Iris pigment epithelial cell (primary cell): ENCODE results near the gene PSMB8.

ENCODE experiments used
- DNase-seq: peaks from one replicate; pipeline ENCODE4 v3.0.0-alpha.2; 2011; ENCODE audit warnings: low read depth

PSMB8 gene

DNA sequence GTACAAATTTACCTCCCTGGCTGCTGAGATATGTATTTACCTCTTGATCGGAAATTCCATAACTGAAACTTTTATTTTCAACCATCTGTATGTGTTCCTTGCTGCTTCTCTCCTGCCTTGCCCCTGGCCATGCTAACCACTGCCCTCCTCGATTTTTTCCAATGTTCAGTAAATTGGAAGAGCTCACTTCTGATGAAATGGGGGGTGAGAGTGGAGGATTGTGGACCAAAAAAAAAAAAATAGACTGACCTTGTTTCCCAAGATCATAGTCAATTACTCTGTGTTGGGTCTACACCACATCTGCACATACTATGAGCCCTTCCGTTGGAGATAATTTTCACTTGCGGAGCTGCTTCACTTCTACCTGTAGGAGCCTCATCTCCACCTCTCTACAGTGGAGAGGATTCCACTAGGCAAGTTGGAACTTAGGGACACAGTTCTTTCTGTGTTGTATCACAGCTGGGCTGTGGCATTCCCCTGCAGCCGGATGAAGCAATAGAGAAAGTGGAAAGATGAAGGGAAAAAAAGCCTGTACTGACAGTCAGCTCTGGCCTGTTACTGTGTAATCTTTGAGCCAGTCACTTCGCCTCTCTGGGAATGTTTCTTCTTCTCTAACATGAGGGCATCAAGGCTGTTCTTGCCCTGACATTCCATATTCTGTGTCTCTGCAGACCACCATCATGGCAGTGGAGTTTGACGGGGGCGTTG is 11.8 kb upstream of the PSMB8 start:
- DNase-seq, result no peak

DNA sequence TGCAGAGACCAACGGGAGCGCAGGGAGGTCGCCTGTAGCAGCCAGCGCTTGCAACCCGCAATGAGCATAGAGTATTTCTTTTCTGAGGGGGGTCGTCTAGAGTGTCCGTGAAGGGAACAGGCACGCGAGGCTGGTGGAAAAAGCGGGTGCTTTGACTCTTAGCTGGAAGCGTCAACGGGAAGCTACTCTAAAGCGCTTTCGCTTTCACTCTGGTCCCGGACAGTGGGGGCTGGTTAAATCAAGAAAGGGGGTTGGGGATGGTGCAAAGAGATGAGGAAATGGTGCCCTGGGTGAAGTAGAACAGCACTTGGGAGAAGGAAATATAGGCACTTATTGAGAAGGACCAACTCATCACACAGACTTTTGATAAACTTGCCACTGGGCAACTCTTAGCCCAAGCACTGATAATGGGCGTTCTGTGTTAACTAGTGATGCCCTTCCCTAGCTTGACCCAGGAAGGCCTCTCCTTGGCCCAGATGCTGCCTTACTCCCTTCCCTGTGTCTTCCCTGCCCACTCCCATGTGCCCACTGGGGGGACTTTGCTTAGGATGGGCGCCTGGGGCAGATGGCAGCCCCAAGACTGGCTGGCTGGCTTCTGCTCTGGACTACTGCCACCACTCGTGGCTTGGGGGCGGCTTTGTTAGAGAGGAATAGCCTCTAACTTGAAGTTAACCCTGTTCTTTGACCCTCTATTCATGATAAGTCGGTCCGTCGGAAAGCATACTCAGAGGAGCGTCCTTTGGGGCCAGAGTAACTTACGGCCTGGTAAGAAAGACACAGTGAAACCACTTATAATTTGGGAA is 10.7 kb upstream of the PSMB8 start:
- DNase-seq, result peak; percentile 58

DNA sequence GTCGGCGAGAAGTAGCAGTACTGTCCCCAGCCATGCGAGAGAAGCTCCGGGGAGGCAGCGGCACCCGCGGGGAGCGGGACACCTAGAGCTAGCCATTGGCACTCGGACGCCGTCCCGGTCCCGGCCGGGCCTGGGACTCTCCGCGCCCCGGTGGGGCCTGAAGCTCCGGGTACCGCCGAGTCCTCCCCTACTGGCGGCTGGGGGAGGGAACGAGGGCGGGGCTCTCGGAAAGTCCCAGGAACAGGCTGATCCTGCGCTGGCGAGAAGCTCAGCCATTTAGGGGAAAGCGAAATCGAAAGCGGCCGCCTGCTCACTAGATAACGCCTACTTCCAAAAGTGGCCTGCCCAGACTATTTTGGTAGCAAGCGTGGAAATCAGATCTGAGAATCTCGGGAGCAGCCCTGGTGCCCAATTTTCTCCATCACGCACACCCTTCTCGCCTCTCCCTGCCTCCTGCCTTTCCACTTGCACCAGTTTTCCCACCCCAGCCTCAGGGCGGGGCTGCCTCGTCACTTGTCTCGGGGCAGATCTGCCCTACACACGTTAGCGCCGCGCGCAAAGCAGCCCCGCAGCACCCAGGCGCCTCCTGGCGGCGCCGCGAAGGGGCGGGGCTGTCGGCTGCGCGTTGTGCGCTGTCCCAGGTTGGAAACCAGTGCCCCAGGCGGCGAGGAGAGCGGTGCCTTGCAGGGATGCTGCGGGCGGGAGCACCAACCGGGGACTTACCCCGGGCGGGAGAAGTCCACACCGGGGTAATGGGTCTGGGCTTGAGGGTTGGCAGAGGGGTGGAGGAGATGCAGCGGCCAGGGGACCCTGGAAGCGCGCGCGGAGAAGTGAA is 9.9 kb upstream of the PSMB8 start, which contains the start of the genes PSMB9 and TAP1:
Gene PSMB9, plus strand, starts transcription at position 652 of the 835 bp plus-strand sequence. Its CDS starts 38 bp downstream, at position 690.
Gene TAP1, minus strand, starts transcription at position 164 of the 835 bp plus-strand sequence. Its CDS starts 68 bp downstream, at position 96.
- DNase-seq, result peak; percentile 95

DNA sequence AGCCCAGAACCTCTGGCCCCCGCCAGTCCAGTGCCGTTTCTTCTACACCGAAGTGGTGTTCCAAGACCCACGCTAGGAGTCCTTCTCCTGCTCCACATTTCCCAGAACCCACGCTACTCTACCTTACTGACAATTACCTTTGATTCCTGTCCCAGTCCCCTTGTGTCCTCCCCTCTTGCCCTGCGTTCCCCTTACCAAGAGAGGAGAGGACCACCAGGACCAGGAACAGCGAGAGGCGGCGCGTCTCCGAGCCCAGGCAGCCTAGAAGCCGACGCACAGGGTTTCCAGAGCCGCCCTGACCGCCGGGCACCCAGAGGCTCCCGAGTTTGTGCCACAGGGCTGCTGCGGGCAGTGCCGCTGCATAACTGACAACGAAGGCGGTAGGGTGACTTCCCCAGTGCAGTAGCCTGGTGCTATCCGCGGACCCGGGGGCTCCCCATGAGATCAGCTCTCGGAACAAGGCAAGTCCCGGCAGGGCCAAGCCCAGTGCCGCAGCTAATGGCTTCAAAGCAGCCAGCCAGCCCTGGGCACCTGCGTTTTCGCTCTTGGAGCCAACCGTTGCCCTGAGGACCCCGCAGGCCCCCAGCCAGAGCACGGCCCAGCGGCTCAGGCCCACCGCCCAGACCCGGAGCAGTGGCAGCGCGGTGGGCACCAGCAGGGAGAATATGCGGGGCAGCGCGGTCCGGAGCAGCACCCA is 9.1 kb upstream of the PSMB8 start:
- peak; percentile 49 for DNase-seq

DNA sequence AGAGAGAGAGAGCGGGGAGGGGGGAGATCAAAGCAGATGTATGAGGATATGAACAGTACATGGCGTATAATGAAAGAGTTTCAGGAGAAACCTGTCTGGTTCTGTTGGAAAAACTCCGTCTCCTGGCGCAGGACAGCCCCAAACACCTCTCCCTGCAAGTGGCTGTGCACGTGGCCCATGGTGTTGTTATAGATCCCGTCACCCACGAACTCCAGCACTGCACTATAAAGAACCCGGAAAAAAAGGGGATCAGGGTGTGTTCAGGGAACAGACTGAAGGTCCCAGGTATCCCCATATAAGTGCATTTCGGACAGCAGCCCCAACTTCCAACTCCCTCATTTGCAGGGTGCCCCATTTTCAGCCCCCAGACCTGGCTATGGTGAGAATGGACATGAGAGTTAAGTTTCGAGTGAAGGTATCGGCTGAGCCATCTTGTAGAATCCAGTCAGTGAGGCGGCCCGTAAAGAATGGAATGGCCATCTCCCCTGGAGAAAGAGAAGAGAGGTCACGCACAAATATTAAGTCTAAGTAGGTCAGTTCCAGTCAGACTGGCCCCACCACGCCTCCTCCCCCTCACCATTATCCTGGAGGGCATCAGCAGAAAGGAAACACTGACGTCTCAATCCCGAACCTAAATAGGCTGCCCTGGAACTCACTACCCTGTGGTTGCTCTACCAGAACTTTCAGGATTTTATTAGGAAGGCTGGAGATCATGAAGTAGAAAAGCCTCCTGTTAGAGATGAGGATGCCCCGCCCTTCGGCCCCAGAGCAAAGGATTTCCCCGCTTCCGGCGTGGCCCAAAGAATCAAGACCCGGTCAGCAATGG is 8.4 kb upstream of the PSMB8 start:
- peak; percentile 7 for DNase-seq

DNA sequence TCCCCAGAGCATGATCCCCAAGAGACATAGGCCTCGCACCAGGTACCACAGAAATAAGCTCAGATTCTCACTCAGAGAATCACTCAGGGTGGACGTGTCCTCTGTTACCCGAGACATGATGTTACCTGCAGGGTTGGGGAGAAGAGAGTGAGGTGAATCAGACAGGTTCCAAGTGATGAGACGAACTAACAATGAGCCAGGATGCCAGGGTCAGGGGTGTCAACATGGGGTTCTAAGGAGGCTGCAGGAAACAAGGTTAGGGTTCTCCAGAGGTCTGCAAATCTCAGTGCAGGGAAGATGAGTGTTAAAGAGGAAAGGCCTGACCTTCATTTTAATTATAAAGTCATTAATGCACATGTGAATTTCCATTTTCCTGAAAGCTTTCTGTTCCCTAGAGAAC is 7.2 kb upstream of the PSMB8 start:
- DNase-seq, result no peak

DNA sequence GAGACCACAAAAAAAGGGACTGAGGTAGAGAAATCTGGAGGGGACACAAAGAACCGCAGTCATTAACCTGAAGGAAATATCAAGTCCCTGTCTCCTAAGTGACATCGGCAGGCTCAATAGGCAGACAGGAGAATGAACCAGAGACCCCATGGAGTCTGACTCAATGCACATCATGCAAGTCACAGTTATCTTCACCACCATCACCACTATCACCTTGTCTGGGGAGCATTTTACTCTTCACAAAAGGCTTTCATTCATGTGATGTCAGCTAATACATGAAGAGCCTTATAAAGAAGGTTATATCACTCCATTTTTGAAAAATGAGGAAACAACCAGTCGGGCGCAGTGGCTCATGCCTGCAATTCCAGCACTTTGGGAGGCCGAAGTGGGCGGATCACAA is 5.3 kb upstream of the PSMB8 start:
- DNase-seq, result no peak

DNA sequence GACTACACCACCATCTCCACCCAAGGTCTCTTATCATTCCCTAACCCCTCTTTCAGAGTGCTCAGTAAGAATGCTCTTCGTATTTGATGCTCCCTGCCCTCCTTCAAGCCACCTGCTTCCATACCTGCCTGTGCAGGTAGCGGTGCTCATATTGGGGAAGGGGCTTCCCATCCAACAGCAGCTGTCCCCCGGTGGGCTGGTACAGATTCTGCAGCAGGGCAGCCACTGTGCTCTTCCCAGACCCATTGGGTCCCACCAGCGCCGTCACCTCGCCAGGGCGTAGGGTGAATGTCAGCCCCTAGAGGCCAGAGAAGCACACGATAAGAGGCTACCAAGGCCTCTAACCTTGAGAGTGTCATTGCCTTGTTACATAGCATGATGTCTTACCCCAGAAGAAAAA is 3.9 kb upstream of the PSMB8 start:
- no peak for DNase-seq

DNA sequence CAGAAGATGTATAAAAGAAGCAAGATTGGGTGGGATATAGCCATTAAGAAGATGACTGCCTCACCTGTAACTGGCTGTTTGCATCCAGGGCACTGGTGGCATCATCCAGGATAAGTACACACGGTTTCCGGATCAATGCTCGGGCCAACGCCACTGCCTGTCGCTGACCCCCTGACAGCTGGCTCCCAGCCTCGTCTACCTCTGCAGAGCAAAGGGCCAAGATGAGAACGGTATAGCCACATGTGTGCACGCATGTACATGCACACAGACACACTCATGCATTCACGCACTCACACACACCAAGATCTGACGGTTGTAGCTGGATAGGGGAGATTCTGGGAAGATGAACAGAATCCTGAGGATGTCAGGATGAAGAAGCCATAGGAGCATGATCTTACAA is 3.2 kb upstream of the PSMB8 start:
- DNase-seq, result no peak

DNA sequence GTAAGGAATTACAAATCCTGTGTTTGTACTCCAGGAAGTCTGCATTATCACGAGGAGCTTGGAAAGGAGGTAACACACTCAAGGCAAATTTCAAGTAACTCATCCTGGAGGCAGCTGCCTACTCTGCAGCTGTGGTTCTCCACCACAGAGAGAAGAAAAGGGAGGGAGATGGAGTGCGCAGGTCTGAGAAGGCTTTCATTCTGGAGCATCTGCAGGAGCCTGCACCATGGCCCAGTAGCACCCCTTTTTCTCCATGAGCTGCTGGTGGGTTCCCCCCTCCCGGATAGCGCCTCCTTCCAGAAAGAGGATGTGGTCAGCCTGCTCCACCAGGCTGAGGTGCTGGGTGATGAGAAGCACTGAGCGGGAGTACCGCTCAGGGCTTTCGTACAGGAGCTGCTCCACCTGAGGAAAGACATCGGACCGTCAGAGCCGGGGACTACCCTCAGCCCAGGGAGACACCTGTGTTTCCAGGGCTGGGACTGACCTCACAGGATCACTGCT is 1.6 kb upstream of the PSMB8 start:
- DNase-seq, result no peak

DNA sequence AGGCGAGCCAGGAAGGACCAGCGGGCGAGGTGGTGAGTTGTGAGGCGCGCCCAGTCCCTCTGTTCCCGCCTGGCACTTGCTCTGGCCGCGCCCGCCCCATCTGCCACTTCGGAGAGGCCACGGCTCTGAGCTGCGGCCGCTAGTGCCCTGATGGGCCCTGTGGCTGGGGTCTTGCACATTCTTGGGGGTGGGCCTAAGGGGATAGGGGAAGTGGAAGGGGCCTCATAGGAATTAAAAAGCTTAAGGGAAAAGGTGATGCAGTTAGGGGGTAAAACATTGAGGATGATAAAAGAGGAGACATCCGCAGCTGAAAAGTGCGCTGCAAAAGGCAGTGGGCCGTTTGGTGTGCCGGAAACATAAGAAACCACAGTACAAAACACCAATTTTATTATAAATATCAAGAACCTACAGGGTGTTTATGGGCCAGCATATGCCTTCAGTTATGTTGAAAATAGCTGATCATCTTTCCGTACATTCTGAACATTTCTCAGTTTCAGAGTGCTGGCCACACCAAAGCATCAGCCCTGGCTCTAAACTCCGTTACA is 1.1 kb upstream of the PSMB8 start:
- no peak for DNase-seq

DNA sequence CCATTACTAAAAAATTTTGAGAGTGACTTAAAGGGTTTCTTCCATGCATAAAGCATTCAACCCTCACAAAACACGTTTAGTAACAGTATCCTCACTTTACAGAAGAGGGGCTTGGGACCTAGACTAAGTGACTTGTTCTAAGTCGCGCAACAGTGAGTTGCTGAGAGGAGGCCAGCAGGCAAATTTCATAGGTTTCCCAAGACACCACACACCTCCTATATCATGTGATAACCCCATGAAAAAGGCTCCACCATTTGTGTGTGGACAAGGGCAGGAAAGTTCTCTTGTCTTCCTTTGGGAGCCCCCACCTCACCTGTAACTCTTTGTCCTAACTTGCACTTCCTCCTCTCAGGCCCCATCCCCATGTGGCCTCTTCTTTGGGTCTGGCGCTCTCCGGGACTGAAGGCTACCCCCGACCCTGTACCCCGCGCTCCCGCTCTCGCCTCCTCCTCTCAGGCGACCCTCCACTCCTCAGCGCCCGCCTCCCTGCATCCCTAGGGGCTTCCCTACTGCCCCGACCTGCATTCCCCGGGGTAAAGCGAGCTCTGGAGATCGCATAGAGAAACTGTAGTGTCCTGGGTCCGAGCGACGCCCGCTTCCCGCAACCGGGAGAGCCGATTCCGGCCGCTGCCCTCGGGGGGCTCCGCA is 392 bp downstream of the PSMB8 start:
- peak; percentile 10 for DNase-seq

DNA sequence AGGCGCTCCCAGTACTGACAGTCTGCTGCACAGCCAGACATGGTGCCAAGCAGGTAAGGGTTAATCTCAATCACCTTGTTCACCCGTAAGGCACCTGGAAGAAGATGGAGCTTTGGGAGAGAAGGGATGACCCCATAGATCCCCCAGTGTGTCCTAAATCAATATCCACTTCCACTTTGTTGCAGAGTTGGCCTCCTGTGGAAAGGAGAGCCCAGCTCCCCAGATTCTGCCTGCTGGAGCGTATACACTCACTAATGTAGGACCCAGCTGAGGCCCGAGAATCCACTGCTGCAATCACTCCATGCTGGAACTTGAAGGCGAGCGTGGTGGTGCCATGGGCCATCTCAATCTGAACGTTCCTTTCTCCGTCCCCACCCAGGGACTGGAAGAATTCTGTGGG is 1.2 kb downstream of the PSMB8 start:
- DNase-seq, result no peak

DNA sequence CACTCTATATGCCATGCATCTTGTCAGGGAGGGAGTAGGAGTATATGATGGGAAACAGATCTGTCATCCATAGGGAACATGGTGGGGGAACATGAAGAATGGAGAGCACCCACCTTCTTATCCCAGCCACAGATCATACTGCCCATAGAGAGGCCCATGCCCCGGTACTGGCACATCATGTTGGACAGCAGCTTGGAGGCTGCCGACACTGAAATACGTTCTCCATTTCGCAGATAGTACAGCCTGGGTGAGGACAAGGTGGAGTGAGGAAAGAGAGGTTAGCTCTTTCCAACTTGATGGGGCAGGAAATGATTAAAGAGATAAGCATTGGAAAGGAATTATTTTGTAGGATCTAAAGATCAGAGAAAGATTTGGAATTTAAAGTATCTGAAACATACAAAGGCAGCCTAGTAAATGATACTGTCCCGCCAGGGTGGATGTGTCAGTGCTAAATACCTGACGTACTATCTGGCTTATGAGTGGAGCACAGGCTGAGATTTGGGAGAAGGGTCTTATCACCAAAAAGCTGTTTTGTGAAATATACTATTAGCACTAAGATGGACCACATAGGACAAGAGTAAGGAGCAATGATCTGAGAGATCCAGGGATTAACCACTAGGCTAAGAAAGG is 1.7 kb downstream of the PSMB8 start:
- no peak for DNase-seq

DNA sequence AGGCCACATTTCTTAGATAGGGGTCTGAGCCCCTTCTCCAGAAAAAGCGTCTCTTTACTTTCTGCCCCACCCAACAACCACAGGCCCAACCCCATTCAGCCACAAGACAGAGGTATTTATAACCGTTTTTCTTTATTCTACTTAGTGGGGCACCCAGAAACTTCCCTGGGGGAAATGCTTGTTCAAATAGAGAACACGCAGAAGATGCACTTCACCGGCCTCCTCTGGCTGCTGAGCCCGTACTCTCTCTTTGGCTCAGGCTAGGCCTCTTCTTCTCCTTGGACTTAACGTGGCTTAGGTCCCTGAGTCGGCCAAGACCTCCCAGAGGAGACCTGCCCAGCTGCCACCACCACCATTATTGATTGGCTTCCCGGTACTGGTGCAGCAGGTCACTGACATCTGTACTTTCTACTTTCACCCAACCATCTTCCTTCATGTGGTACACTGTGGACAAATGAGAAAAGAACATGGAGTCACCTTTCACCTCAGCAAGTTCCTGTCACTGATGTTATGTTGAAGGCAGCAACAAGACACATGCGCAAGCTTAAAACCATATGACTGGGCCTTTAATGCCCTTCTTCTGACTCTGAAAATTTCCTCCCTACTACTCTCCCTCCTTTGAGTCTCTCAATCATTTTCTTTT is 3.1 kb downstream of the PSMB8 start:
- DNase-seq, result no peak

DNA sequence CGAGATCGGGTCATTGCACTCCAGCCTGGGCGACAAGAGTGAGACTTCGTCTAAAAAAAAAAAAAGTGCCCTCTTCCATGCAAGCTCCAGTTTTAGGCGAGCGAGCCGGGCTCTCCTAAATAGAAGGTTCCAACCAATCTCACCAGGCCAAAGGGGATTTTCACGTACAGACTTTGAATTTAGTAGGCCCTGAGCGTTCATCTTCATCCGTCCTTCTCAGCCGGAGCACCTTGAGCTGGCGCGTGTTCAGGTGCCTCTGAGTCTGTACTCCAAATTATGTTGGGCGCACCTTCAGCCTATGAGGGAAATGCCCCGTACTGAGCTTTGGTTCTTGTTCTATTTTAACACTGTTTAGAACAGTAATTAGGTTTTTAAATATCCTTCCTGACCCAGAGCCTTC is 4.5 kb downstream of the PSMB8 start:
- no peak for DNase-seq

DNA sequence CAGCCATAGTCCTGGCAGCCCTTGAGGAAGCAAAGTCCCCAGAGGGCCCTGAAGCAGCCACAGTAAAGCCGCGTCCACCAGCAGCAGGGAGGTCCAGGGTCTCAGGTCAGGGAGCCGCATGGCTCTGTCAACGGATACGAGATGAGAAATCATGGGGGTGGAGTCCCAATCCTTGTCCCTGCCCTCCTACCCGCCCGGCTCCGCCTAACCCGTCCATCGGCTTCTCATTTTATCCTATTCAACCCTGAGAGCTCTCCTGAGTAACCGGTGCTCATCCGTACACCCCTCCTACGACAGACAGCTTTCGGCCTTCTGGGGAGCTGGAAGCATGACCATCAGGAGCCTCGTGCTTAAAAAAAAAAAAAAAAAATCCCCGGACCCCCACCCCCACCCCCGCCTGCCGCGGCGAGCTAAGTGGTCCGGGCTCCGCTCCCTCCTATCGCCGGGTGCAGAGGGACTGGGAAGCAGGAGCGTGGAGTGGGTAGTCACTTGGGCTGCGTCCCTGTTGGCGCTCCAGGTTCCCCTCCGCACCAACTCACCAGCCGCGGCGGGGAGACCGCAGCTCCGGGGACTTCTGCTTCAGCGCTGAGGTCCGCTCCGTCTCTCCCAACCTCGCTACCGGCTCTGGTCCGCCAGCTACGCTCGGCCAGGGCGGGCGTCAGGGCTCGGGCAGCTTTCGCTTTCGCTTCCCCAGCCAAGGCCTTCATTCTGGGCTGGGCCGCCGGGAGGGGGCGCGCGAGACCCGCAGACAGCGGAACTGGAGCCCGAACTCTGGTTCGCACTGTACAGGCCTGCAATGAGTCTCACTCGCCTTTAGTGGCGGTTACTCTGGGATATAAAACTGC is 5.5 kb downstream of the PSMB8 start, which contains the start of gene TAP2:
Gene TAP2, minus strand, starts transcription at position 626 of the 845 bp plus-strand sequence. Its CDS starts 506 bp downstream, at position 120.
- peak; percentile 92 for DNase-seq

DNA sequence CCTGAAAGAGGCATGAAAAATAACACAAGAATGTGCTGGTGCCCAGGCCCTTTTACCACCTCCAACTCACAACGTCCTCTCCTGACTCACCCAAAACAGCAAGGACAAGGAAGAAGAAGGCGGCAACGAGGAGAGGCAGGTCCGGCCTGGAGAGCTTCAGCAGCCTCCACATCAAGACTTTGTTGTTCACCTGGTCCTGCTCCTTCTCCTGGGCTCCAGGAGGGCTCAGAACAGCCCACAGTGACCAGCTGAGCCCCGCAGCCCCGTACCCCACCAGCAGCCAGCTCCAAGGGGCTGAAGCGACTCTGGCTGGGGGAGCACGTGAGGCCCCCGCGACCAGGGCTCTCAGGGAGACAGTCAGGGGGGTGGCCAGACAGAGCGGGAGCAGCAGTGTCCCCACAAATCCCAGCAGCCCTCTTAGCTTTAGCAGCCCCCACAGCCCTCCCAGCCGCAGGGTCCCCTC is 6.2 kb downstream of the PSMB8 start:
- peak; percentile 10 for DNase-seq
